Naive B cell (primary cell): ENCODE results near the gene MRPL19. TPM values are rescaled to one million over a fixed set of nuclear protein-coding genes. Genes with fewer than 3 reads are reported as not detected.

Source experiments
- ATAC-seq, 2 donors: fragments of 150-1000 bp; cut with Tn5 transposase; 2 replicates each; pipeline ENCODE4 v1.10.0; 2021; ENCODE audit warnings: low read depth in 2 of 2, mild to moderate bottlenecking in 2 of 2, moderate library complexity in 2 of 2
- DNase-seq: peaks from one replicate; pipeline ENCODE4 v3.0.0; 2022
- H3K27ac Mint-ChIP-seq, 6 donors: one replicate each; pipeline ENCODE4 v1.8.0; 2020 to 2022; ENCODE audit warnings: mild to moderate bottlenecking in 6 of 6, mixed read lengths in 6 of 6, moderate library complexity in 5 of 6, inconsistent platforms in 2 of 6
- H3K27me3 Mint-ChIP-seq, 3 donors: one replicate each; pipeline ENCODE4 v1.8.0; 2021 to 2022; ENCODE audit warnings: mixed read lengths in 3 of 3, mild to moderate bottlenecking in 1 of 3
- H3K36me3 Mint-ChIP-seq, 2 donors: one replicate each; pipeline ENCODE4 v1.8.0; 2020 to 2022; ENCODE audit warnings: mixed read lengths in 2 of 2, inconsistent platforms in 1 of 2, mild to moderate bottlenecking in 1 of 2
- H3K4me1 Mint-ChIP-seq, 3 donors: one replicate each; pipeline ENCODE4 v1.8.0; 2020 to 2022; ENCODE audit warnings: mixed read lengths in 3 of 3, inconsistent platforms in 1 of 3, mild to moderate bottlenecking in 1 of 3, moderate library complexity in 1 of 3
- H3K4me3 Mint-ChIP-seq, 8 donors: one replicate each; pipeline ENCODE4 v1.8.0; 2020 to 2022; ENCODE audit warnings: mild to moderate bottlenecking in 8 of 8, mixed read lengths in 8 of 8, moderate library complexity in 8 of 8, inconsistent platforms in 2 of 8
- H3K9me3 Mint-ChIP-seq, 7 donors: one replicate each; pipeline ENCODE4 v1.8.0; 2020 to 2022; ENCODE audit warnings: mixed read lengths in 7 of 7, mild to moderate bottlenecking in 5 of 7, inconsistent platforms in 2 of 7, moderate library complexity in 1 of 7
- polyA plus RNA-seq, 6 donors: library from polyadenylated mRNA; unstranded; fragments of 300-500 nt; fragmentation: Illumina TruSeq; gene quantifications; one replicate each; pipeline ENCODE4 v1.2.3, GENCODE V29; 2021; ENCODE audit warnings: low read depth in 6 of 6

MRPL19 gene
- polyA plus RNA-seq, 6 donors from 2014 or later, result 17.3 to 46.9 (median 34.3) TPM

DNA sequence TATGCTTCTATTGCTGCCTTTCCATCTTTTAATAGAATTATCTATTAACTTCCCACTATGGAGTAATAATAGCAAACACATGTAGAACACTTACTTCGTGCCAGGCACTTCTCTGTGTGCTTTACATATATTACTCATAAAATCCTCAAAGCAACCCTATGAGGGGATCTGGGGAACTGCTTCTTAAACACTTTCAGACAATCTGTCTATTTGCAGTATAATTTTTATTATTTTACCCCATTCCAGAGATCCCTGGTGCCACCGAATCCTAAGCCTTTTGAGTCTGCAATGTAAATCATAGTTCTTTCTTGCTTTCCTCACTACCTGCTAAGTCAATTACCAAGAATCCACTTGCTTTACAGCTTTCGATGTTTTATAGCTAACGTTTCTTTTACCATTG is 89.7 kb downstream of the MRPL19 start:
- H3K36me3 Mint-ChIP-seq, result no peaks in the 10 kb centered on the region
- no peaks in the 10 kb centered on the region for H3K4me1 Mint-ChIP-seq
- H3K27ac Mint-ChIP-seq, result no peak overlapping the region
- H3K27me3 Mint-ChIP-seq, result peaks cover 26 to 37% (median 27%) of the 10 kb centered on the region in 3 donors
- no peak for DNase-seq
- H3K9me3 Mint-ChIP-seq, result peaks cover 0 to 13% (median 2%) of the 10 kb centered on the region in 7 donors
- ATAC-seq, result no peak
- no peak overlapping the region for H3K4me3 Mint-ChIP-seq

DNA sequence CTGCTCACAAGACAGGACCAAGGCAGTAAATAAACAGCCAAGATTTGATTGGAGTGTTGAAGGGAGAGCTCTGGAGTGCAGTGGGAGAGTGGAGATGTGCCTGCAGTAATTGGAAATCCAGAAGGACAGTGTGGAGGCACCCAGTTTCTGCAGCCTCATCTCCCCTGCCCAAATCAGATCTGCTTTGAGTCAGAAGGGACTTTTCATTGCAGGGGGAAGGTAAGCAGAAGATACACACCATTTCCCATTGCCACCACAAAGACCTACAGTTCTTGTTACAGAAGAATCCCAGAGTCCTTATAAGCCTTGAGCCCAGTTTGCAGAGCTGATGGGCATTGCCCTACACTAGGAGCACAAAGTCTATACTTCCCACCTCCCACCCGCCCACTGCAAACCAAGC is 91.4 kb downstream of the MRPL19 start:
- Mint-ChIP-seq H3K4me1 (no peaks in the 10 kb centered on the region), H3K36me3 (no peaks in the 10 kb centered on the region), H3K4me3 (no peak overlapping the region), H3K9me3 (peaks cover 0 to 16% (median 8%) of the 10 kb centered on the region in 7 donors), H3K27me3 (peaks cover 14 to 28% (median 26%) of the 10 kb centered on the region in 3 donors), H3K27ac (no peak overlapping the region)
- no peak for ATAC-seq
- no peak for DNase-seq

Other genes with a start within 250 kb of the MRPL19 start
- under 1 TPM in 1 of 6 donors, not detected in 5; 0.27 TPM for gene EVA1A, start 85.8 kb upstream of the MRPL19 start, polyA plus RNA-seq
- 10 to 100 TPM; 24.6 to 37.0 (median 29.9) TPM for gene GCFC2, start 64.1 kb downstream of the MRPL19 start, polyA plus RNA-seq